GM12878 (cell line): ENCODE data around the gene TBC1D26.
"Not testable (repeated sequence)": the region's sequence is repeated elsewhere in the genome, so short reads cannot be mapped to it uniquely, and the experiment has no call there.

Source experiments
- CHD1 ChIP-seq: IDR thresholded peaks from 2 replicates; pipeline ENCODE4 v1.6.1; 2012; ENCODE audit warnings: low read depth, low read length, improper control_type of control experiment
- CTCF ChIP-seq, 3 experiments: IDR thresholded peaks in 2 of 3; conservative IDR thresholded peaks in 1 of 3; 2 replicates each; pipeline ENCODE4 v1.5.1; 2011; ENCODE audit warnings: low read depth in 3 of 3, low read length in 3 of 3, mild to moderate bottlenecking in 3 of 3, control low read depth in 2 of 3, moderate library complexity in 2 of 3, inconsistent platforms in 1 of 3, mixed read lengths in 1 of 3; ENCODE audit not compliant: control insufficient read depth in 2 of 3, insufficient read depth in 1 of 3; ENCODE audit errors: extremely low read depth in 1 of 3
- GABPA ChIP-seq: IDR thresholded peaks from 2 replicates; pipeline ENCODE4 v1.6.1; 2014; ENCODE audit warnings: antibody characterized with exemption, low read depth, mild to moderate bottlenecking, inconsistent platforms
- KDM1A ChIP-seq: fragments of 200-600 bp; sonication (generic); IDR thresholded peaks from 2 replicates; pipeline ENCODE4 v1.6.1; 2016; ENCODE audit warnings: borderline replicate concordance
- NFYB ChIP-seq: IDR thresholded peaks from 2 replicates; pipeline ENCODE4 v1.6.1; 2011; ENCODE audit warnings: low read depth, mild to moderate bottlenecking, low read length, improper control_type of control experiment, moderate library complexity; ENCODE audit not compliant: insufficient read depth
- NR2C2 ChIP-seq: IDR thresholded peaks from 2 replicates; pipeline ENCODE4 v1.6.1; 2011; ENCODE audit warnings: borderline replicate concordance, low read depth; ENCODE audit not compliant: control insufficient read depth, insufficient read length
- NRF1 ChIP-seq: conservative IDR thresholded peaks from 2 replicates; pipeline ENCODE4 v1.6.1; 2011; ENCODE audit warnings: mild to moderate bottlenecking, low read depth, low read length, improper control_type of control experiment
- TAF1 ChIP-seq: IDR thresholded peaks from 2 replicates; pipeline ENCODE4 v1.6.1; 2011; ENCODE audit warnings: mild to moderate bottlenecking, low read depth, low read length, borderline replicate concordance

DNA sequence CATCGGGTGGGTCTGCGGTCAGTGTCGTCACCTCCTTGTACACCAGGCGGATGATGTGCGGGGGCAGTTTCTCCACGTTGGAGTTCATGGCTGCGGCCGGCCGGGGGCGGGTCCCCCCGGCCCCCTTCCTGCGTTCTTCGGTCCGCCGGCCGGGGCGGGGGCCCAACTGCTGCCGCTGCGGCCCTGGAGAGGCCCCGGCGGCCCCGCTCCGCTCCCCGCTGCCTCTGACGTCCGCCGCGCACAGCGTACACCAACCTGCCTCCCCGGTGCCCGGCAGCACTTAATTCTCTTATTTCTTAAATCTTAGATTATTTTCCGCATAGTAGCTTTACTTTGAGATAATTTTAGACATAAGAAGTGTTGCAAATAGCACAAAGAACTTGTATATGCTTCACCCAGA lies 27.3 kb upstream of the TBC1D26 start:
- not testable (repeated sequence) for TF ChIP-seq KDM1A; NFYB; GABPA; NR2C2; TAF1; NRF1; CTCF (IDR thresholded peaks at IDR 0.05 in 2 of 3, conservative IDR thresholded peaks at IDR 0.05 in 1 of 3; ENCODE audit: control insufficient read depth in 2 of 3, extremely low read depth in 1 of 3, insufficient read depth in 1 of 3, low read depth in 3 of 3, low read length in 3 of 3); CHD1
